Motor neuron (in vitro differentiated cells): ENCODE results near the gene FLT4. TPM values are rescaled to one million over a fixed set of nuclear protein-coding genes. Genes with fewer than 3 reads are reported as not detected.

Experiments
- ATAC-seq, 8 experiments: fragments of 200-7000 bp; cut with Tn5 transposase; replicated peaks in 6 of 8; 2 replicates each; pipeline ENCODE4 v1.8.0; 2021; ENCODE audit warnings: mild to moderate bottlenecking in 8 of 8, moderate library complexity in 8 of 8
- H3K27ac ChIP-seq, 2 donors: fragments of 250-450 bp; sonication (Bioruptor Pico); 2 replicates each; pipeline ENCODE4 v1.9.0; 2021; ENCODE audit warnings: antibody characterized with exemption in 2 of 2, mild to moderate bottlenecking in 2 of 2, moderate library complexity in 1 of 2
- H3K4me1 ChIP-seq, 2 donors: fragments of 250-450 bp; sonication (Bioruptor Pico); replicated peaks in 1 of 2; 2 replicates each; pipeline ENCODE4 v1.6.1; 2021; ENCODE audit warnings: antibody characterized with exemption in 2 of 2, mild to moderate bottlenecking in 2 of 2, moderate library complexity in 1 of 2
- H3K4me3 ChIP-seq, 5 donors: fragments of 250-450 bp; sonication (Bioruptor Pico); 2 replicates each; pipeline ENCODE4 v1.9.0; 2021; ENCODE audit warnings: antibody characterized with exemption in 5 of 5, mild to moderate bottlenecking in 5 of 5, moderate library complexity in 4 of 5
- WGBS, 10 experiments: fragments of 450-650 bp; shearing (Covaris generic); methylation state at CpG; one replicate each; pipeline ENCODE4 v1.0.0; 2022; 5-methylcytosine and 5-hydroxymethylcytosine counted together
- in situ Hi-C, 9 experiments: fragments of 400-800 bp; cut with MboI; loops; one replicate each; pipeline ENCODE4 v1.15.0; 2021; ENCODE audit warnings: low sequenced_read_pairs in 9 of 9, low pct_unique_long_range_greater_than_20kb in 2 of 9; ENCODE audit not compliant: unreplicated experiment in 9 of 9
- total RNA-seq, 8 experiments: library from RNA; unstranded; fragments of 300-600 nt; gene quantifications; 2 replicates each; pipeline versions ENCODE4 v1.2.3 to v1.2.4, GENCODE V29; 2022

The FLT4 gene
- total RNA-seq, 8 experiments from 2014 or later = 0.14 to 4.4 (median 1.2) TPM

- 30 to 83% (median 60%) methylated on average over 2 to 3 of the region's 15 CpGs; no CpG with 5 or more reads in 7 of the 10 experiments for WGBS, 10 experiments
- Histone ChIP-seq H3K4me1 (peaks cover 0 to 4% of the 10 kb centered on the region in 2 donors), H3K27ac (no peak overlapping the region), H3K4me3 (no peak overlapping the region)
- peak in 3 of 8 experiments; percentile 37 to 59 (median 53) for ATAC-seq
- in situ Hi-C loops = no loop called here
These were observed 22.6 kb downstream of the FLT4 start for GRCh38 chr5:180626661-180627385.

- 80 to 100% (median 97%) methylated on average over 1 to 8 of the region's 25 CpGs; no CpG with 5 or more reads in 6 of the 10 experiments for WGBS, 10 experiments
- ATAC-seq = no peak
- Histone ChIP-seq H3K4me3 (no peak overlapping the region), H3K4me1 (peaks cover 0 to 3% of the 10 kb centered on the region in 2 donors), H3K27ac (no peak overlapping the region)
- in situ Hi-C loops = no loop called here
These were observed 23.4 kb downstream of the FLT4 start for GRCh38 chr5:180625791-180626660.

- 69 to 100% (median 89%) methylated on average over 1 to 3 of the region's 10 CpGs; no CpG with 5 or more reads in 7 of the 10 experiments for WGBS, 10 experiments
- H3K4me1 ChIP-seq = peaks cover 0 to 3% of the 10 kb centered on the region in 2 donors
- H3K27ac ChIP-seq = no peak overlapping the region
- H3K4me3 ChIP-seq = no peak overlapping the region
- ATAC-seq = no peak
- in situ Hi-C loops = no loop called here
These were observed 24.1 kb downstream of the FLT4 start for GRCh38 chr5:180625125-180625790.

GRCh38 chr5:180624587-180624986 is 24.8 kb downstream of the FLT4 start:
- Histone ChIP-seq H3K4me3 (no peak overlapping the region), H3K27ac (no peak overlapping the region), H3K4me1 (peaks cover 0 to 3% of the 10 kb centered on the region in 2 donors)
- 30 to 80% methylated on average over 1 to 2 of the region's 5 CpGs; no CpG with 5 or more reads in 8 of the 10 experiments for WGBS, 10 experiments
- in situ Hi-C loops = no loop called here
- peak in 4 of 8 experiments; percentile 17 to 60 (median 41) for ATAC-seq

- ATAC-seq = no peak
- peaks cover 0 to 3% of the 10 kb centered on the region in 2 donors for H3K4me1 ChIP-seq
- H3K27ac ChIP-seq = no peak overlapping the region
- in situ Hi-C loops = no loop called here
- 100% methylated on average over 1 of the region's 15 CpGs; no CpG with 5 or more reads in 9 of the 10 experiments for WGBS, 10 experiments
- H3K4me3 ChIP-seq = no peak overlapping the region
These were observed 25.6 kb downstream of the FLT4 start for GRCh38 chr5:180623844-180624243.

GRCh38 chr5:180623411-180623834 is 26.0 kb downstream of the FLT4 start:
- whole genome bisulfite sequencing, 10 experiments = 80 to 100% methylated on average over 1 of the region's 10 CpGs; no CpG with 5 or more reads in 8 of the 10 experiments
- in situ Hi-C loops = no loop called here

GRCh38 chr5:180622910-180623309 is 26.5 kb downstream of the FLT4 start:
- ATAC-seq = no peak
- no peak overlapping the region for H3K4me3 ChIP-seq
- in situ Hi-C loops = no loop called here
- H3K27ac ChIP-seq = no peak overlapping the region
- 60 to 100% (median 67%) methylated on average over 1 of the region's 6 CpGs; no CpG with 5 or more reads in 7 of the 10 experiments for WGBS, 10 experiments
- peaks cover 0 to 3% of the 10 kb centered on the region in 2 donors for H3K4me1 ChIP-seq

More at GRCh38 chr5:180623411-180623834, 26.0 kb downstream of the FLT4 start:
- Histone ChIP-seq H3K27ac (no peak overlapping the region), H3K4me1 (peaks cover 0 to 3% of the 10 kb centered on the region in 2 donors), H3K4me3 (no peak overlapping the region)
- ATAC-seq = no peak

- peaks cover 0 to 3% of the 10 kb centered on the region in 2 donors for H3K4me1 ChIP-seq
- in situ Hi-C loops = no loop called here
- WGBS, 10 experiments = 91 to 96% methylated on average over 4 to 7 of the region's 32 CpGs; no CpG with 5 or more reads in 8 of the 10 experiments
- ATAC-seq = no peak
- H3K27ac ChIP-seq = no peak overlapping the region
- no peak overlapping the region for H3K4me3 ChIP-seq
These were observed 28.1 kb downstream of the FLT4 start for GRCh38 chr5:180621311-180621710.

GRCh38 chr5:180620014-180620413 is 29.4 kb downstream of the FLT4 start:
- in situ Hi-C loops = no loop called here
- no peak for ATAC-seq
- 92 to 100% (median 93%) methylated on average over 1 to 11 of the region's 14 CpGs; no CpG with 5 or more reads in 7 of the 10 experiments for WGBS, 10 experiments

GRCh38 chr5:180619563-180619915 is 29.9 kb downstream of the FLT4 start:
- Histone ChIP-seq H3K4me1 (peaks cover 0 to 3% of the 10 kb centered on the region in 2 donors), H3K27ac (no peak overlapping the region), H3K4me3 (peak overlapping the region in 1 of 5 donors; percentile 86)
- no CpG with 5 or more reads among the region's 22 CpGs for WGBS, 10 experiments
- no peak for ATAC-seq
- in situ Hi-C loops = no loop called here

More at GRCh38 chr5:180620014-180620413, 29.4 kb downstream of the FLT4 start:
- Histone ChIP-seq H3K27ac (no peak overlapping the region), H3K4me3 (no peak overlapping the region), H3K4me1 (peaks cover 0 to 3% of the 10 kb centered on the region in 2 donors)

- in situ Hi-C loops = no loop called here
- ATAC-seq = peak; percentile 45 to 96 (median 88)
These were observed 30.4 kb downstream of the FLT4 start for GRCh38 chr5:180618829-180619562.

GRCh38 chr5:180618487-180618828 is 30.9 kb downstream of the FLT4 start:
- Histone ChIP-seq H3K4me1 (peaks cover 0 to under 1% of the 10 kb centered on the region in 2 donors), H3K4me3 (peak overlapping the region; percentile 42 to 86 (median 57)), H3K27ac (no peak overlapping the region)
- in situ Hi-C loops = no loop called here
- WGBS, 10 experiments = 3 to 10% methylated on average over 2 to 6 of the region's 15 CpGs; no CpG with 5 or more reads in 8 of the 10 experiments
- no peak for ATAC-seq

More at GRCh38 chr5:180618829-180619562, 30.4 kb downstream of the FLT4 start:
- Histone ChIP-seq H3K4me1 (peaks cover 0 to 3% of the 10 kb centered on the region in 2 donors), H3K27ac (no peak overlapping the region), H3K4me3 (peak overlapping the region; percentile 42 to 86 (median 57))
- WGBS, 10 experiments = 2 to 40% methylated on average over 3 to 9 of the region's 90 CpGs; no CpG with 5 or more reads in 8 of the 10 experiments
